Caki2 (cell line): ENCODE measurements around the gene OPRL1. TPM values are rescaled to one million over a fixed set of nuclear protein-coding genes. Genes with fewer than 3 reads are reported as not detected.

Experiments
- DNase-seq: peaks from one replicate; pipeline ENCODE4 v3.0.0-alpha.2; 2015; ENCODE audit warnings: low read depth
- in situ Hi-C: cut with HindIII; loops from 2 replicates; pipeline ENCODE4 v1.10.0; 2016; ENCODE audit warnings: low sequenced_read_pairs, low pct_unique_long_range_greater_than_20kb, mixed read lengths
- total RNA-seq: library from RNA; depleted of rRNA; stranded (reverse); fragments of >200 nt; shearing (Covaris generic); gene quantifications from 2 replicates; pipeline ENCODE4 v1.2.3, GENCODE V29; 2014; ENCODE audit warnings: low replicate concordance; rRNA removed

OPRL1 gene
- total RNA-seq = 0.38 and 0.84 TPM in 2 replicates

- no peak for DNase-seq
- in situ Hi-C loops = no loop called here
Measured at GRCh38 chr20:64080013-64080812, at the start of gene OPRL1. Gene OPRL1, plus strand, starts transcription at chr20:64080082. Its CDS starts 12,639 bp downstream, at chr20:64092721.

GRCh38 chr20:64030371-64031134, 49.3 kb upstream of the OPRL1 start:
- no peak for DNase-seq
- in situ Hi-C loops = no loop called here

- no peak for DNase-seq
- in situ Hi-C loops = no loop called here
Measured at GRCh38 chr20:64031822-64032314, 48.0 kb upstream of the OPRL1 start.

- DNase-seq = no peak
- in situ Hi-C loops = no loop called here
Measured at GRCh38 chr20:64032706-64033624, 46.9 kb upstream of the OPRL1 start.

- in situ Hi-C loops = no loop called here
- DNase-seq = no peak
Measured at GRCh38 chr20:64033981-64034493, 45.8 kb upstream of the OPRL1 start.

GRCh38 chr20:64035066-64035932, 44.6 kb upstream of the OPRL1 start:
- DNase-seq = no peak
- in situ Hi-C loops = no loop called here

- DNase-seq = no peak
- in situ Hi-C loops = no loop called here
Measured at GRCh38 chr20:64035933-64036345, 43.9 kb upstream of the OPRL1 start, which contains the start of gene C20orf204. Gene C20orf204, plus strand, starts transcription at chr20:64036182. Its CDS starts 142 bp downstream, at chr20:64036324.

- no peak for DNase-seq
- in situ Hi-C loops = no loop called here
Measured at GRCh38 chr20:64036346-64037198, 43.3 kb upstream of the OPRL1 start.

GRCh38 chr20:64037199-64037497, 42.7 kb upstream of the OPRL1 start:
- DNase-seq = no peak
- in situ Hi-C loops = no loop called here

- DNase-seq = no peak
- in situ Hi-C loops = no loop called here
Measured at GRCh38 chr20:64037498-64038213, 42.2 kb upstream of the OPRL1 start.

- DNase-seq = no peak
- in situ Hi-C loops = no loop called here
Measured at GRCh38 chr20:64038224-64038564, 41.7 kb upstream of the OPRL1 start.

GRCh38 chr20:64038565-64039292, 41.2 kb upstream of the OPRL1 start:
- in situ Hi-C loops = no loop called here
- DNase-seq = peak; percentile 89

GRCh38 chr20:64039293-64040160, 40.4 kb upstream of the OPRL1 start:
- in situ Hi-C loops = no loop called here

GRCh38 chr20:64040231-64041039, 39.4 kb upstream of the OPRL1 start:
- no peak for DNase-seq
- in situ Hi-C loops = no loop called here

More at GRCh38 chr20:64039293-64040160, 40.4 kb upstream of the OPRL1 start:
- DNase-seq = no peak
